Natural killer cell (primary cell): ENCODE results near the gene FLVCR1. TPM values are rescaled to one million over a fixed set of nuclear protein-coding genes. Genes with fewer than 3 reads are reported as not detected.

ENCODE experiments used
- ATAC-seq, 3 donors: fragments of 150-1000 bp in 2 of 3; fragments of 200-7000 bp in 1 of 3; cut with Tn5 transposase; 1 replicate in 1 of 3; 2 replicates in 2 of 3; pipeline ENCODE4 v1.10.0; 2021; ENCODE audit warnings: mild to moderate bottlenecking in 2 of 3, moderate library complexity in 2 of 3
- DNase-seq, 2 donors: peaks; one replicate each; pipeline versions ENCODE4 v3.0.0 to v3.0.0-alpha.2; 2013 to 2021; ENCODE audit warnings: mixed read lengths in 1 of 2
- H3K27ac ChIP-seq: one replicate; pipeline ENCODE4 v1.5.1; 2013; ENCODE audit warnings: mild to moderate bottlenecking, low read length
- H3K27me3 ChIP-seq: one replicate; pipeline ENCODE4 v1.6.1; 2013; ENCODE audit warnings: low read length; ENCODE audit not compliant: control insufficient read depth, insufficient read depth
- H3K36me3 ChIP-seq: one replicate; pipeline ENCODE4 v1.6.1; 2013; ENCODE audit warnings: low read length; ENCODE audit not compliant: control insufficient read depth, insufficient read depth
- H3K4me1 ChIP-seq: one replicate; pipeline ENCODE4 v1.6.1; 2013; ENCODE audit warnings: low read length; ENCODE audit not compliant: control insufficient read depth, insufficient read depth
- H3K4me3 ChIP-seq: one replicate; pipeline ENCODE4 v1.5.1; 2013; ENCODE audit warnings: low read length
- H3K9me3 ChIP-seq: one replicate; pipeline ENCODE4 v1.6.1; 2013; ENCODE audit warnings: low read length; ENCODE audit not compliant: control insufficient read depth, insufficient read depth
- H3K27ac Mint-ChIP-seq, 2 donors: one replicate each; pipeline ENCODE4 v1.8.0; 2022; ENCODE audit warnings: mild to moderate bottlenecking in 2 of 2, mixed read lengths in 2 of 2, moderate library complexity in 1 of 2
- H3K27me3 Mint-ChIP-seq, 2 donors: one replicate each; pipeline ENCODE4 v1.8.0; 2022; ENCODE audit warnings: low read depth in 2 of 2, mixed read lengths in 2 of 2
- H3K36me3 Mint-ChIP-seq: one replicate; pipeline ENCODE4 v1.8.0; 2022; ENCODE audit warnings: mixed read lengths
- H3K4me1 Mint-ChIP-seq, 2 donors: one replicate each; pipeline ENCODE4 v1.8.0; 2022; ENCODE audit warnings: mixed read lengths in 2 of 2
- H3K4me3 Mint-ChIP-seq: one replicate; pipeline ENCODE4 v1.8.0; 2022; ENCODE audit warnings: mild to moderate bottlenecking, moderate library complexity, mixed read lengths
- H3K9me3 Mint-ChIP-seq, 2 donors: one replicate each; pipeline ENCODE4 v1.8.0; 2022; ENCODE audit warnings: mixed read lengths in 2 of 2
- CTCF ChIP-seq: fragments of 200-600 bp; IDR thresholded peaks from one replicate; pipeline ENCODE4 v1.8.0; 2022; ENCODE audit warnings: antibody characterized with exemption
- WGBS: methylation state at CpG from one replicate; pipeline ENCODE4 v1.1.7; 2013; ENCODE audit warnings: missing lambda C conversion rate; ENCODE audit not compliant: insufficient coverage; 5-methylcytosine and 5-hydroxymethylcytosine counted together
- intact Hi-C: fragments of 100-400 bp; cut with micrococcal nuclease; formaldehyde crosslinking; loops from one replicate; pipeline ENCODE4 v1.14.2; 2022
- total RNA-seq, 4 donors: library from RNA; stranded (reverse); fragments of 120-200 nt in 1 of 4; gene quantifications; one replicate each; pipeline versions ENCODE4 v1.2.3 to v1.2.4, GENCODE V29; 2013 to 2022

The FLVCR1 gene
- total RNA-seq, 3 donors from 2014 or later (not counting 1 experiment from before 2014, with no cell fraction given) = 8.1 to 15.0 (median 11.4) TPM

- H3K9me3 ChIP-seq = no peaks in the 10 kb centered on the region
- no peak for TF ChIP-seq CTCF
- 97% methylated on average over 4 of the region's 4 CpGs for WGBS
- no peak overlapping the region for H3K4me3 Mint-ChIP-seq
- no peaks in the 10 kb centered on the region for H3K36me3 Mint-ChIP-seq
- H3K9me3 Mint-ChIP-seq = no peaks in the 10 kb centered on the region
- H3K27me3 Mint-ChIP-seq = no peaks in the 10 kb centered on the region
- intact Hi-C loops = no loop called here
- peaks cover 10% of the 10 kb centered on the region for H3K4me1 ChIP-seq
- no peak overlapping the region for H3K4me3 ChIP-seq
- H3K27ac ChIP-seq = no peak overlapping the region
- H3K27ac Mint-ChIP-seq = no peak overlapping the region
- DNase-seq = no peak
- no peak for ATAC-seq
- H3K36me3 ChIP-seq = peaks cover 5% of the 10 kb centered on the region
- no peaks in the 10 kb centered on the region for H3K27me3 ChIP-seq
- H3K4me1 Mint-ChIP-seq = peaks cover 13 to 15% of the 10 kb centered on the region in 2 donors
These were observed 6.1 kb downstream of the FLVCR1 start for GRCh38 chr1:212864201-212864600.

GRCh38 chr1:212867192-212867591 is 9.1 kb downstream of the FLVCR1 start:
- TF ChIP-seq CTCF = no peak
- Mint-ChIP-seq H3K4me1 (peaks cover 12 to 13% of the 10 kb centered on the region in 2 donors), H3K4me3 (no peak overlapping the region), H3K27me3 (no peaks in the 10 kb centered on the region), H3K9me3 (no peaks in the 10 kb centered on the region), H3K27ac (no peak overlapping the region), H3K36me3 (no peaks in the 10 kb centered on the region)
- no peaks in the 10 kb centered on the region for H3K4me1 ChIP-seq
- intact Hi-C loops = no loop called here
- DNase-seq (no peak), ATAC-seq (no peak)
- H3K27ac ChIP-seq = no peak overlapping the region
- H3K27me3 ChIP-seq = no peaks in the 10 kb centered on the region
- H3K9me3 ChIP-seq = no peaks in the 10 kb centered on the region
- WGBS = no CpG with 5 or more reads among the region's 1 CpG
- no peak overlapping the region for H3K4me3 ChIP-seq
- peaks cover 9% of the 10 kb centered on the region for H3K36me3 ChIP-seq

- DNase-seq (no peak), ATAC-seq (no peak)
- no peaks in the 10 kb centered on the region for H3K4me1 Mint-ChIP-seq
- H3K4me3 Mint-ChIP-seq = no peak overlapping the region
- Histone ChIP-seq H3K4me3 (no peak overlapping the region), H3K27me3 (no peaks in the 10 kb centered on the region), H3K4me1 (no peaks in the 10 kb centered on the region), H3K27ac (no peak overlapping the region), H3K36me3 (peaks cover 23% of the 10 kb centered on the region), H3K9me3 (no peaks in the 10 kb centered on the region)
- intact Hi-C loops = no loop called here
- no peaks in the 10 kb centered on the region for H3K9me3 Mint-ChIP-seq
- H3K36me3 Mint-ChIP-seq = peaks cover 6% of the 10 kb centered on the region
- no peaks in the 10 kb centered on the region for H3K27me3 Mint-ChIP-seq
- WGBS = 44% methylated on average over 1 of the region's 1 CpG
- TF ChIP-seq CTCF = no peak
- no peak overlapping the region for H3K27ac Mint-ChIP-seq
These were observed 13.9 kb downstream of the FLVCR1 start for GRCh38 chr1:212871976-212872375.

- Mint-ChIP-seq H3K4me1 (no peaks in the 10 kb centered on the region), H3K27ac (no peak overlapping the region), H3K36me3 (peaks cover 12% of the 10 kb centered on the region), H3K27me3 (no peaks in the 10 kb centered on the region), H3K4me3 (no peak overlapping the region), H3K9me3 (no peaks in the 10 kb centered on the region)
- no peak for TF ChIP-seq CTCF
- Histone ChIP-seq H3K27ac (no peak overlapping the region), H3K36me3 (peaks cover 27% of the 10 kb centered on the region), H3K4me1 (no peaks in the 10 kb centered on the region), H3K4me3 (no peak overlapping the region), H3K9me3 (no peaks in the 10 kb centered on the region), H3K27me3 (no peaks in the 10 kb centered on the region)
- intact Hi-C loops = no loop called here
- WGBS = 81% methylated on average over 2 of the region's 2 CpGs
- DNase-seq (no peak), ATAC-seq (no peak)
These were observed 15.4 kb downstream of the FLVCR1 start for GRCh38 chr1:212873518-212873917.
